ENCODE data around the gene PCDH8.

The PCDH8 gene, protein sequence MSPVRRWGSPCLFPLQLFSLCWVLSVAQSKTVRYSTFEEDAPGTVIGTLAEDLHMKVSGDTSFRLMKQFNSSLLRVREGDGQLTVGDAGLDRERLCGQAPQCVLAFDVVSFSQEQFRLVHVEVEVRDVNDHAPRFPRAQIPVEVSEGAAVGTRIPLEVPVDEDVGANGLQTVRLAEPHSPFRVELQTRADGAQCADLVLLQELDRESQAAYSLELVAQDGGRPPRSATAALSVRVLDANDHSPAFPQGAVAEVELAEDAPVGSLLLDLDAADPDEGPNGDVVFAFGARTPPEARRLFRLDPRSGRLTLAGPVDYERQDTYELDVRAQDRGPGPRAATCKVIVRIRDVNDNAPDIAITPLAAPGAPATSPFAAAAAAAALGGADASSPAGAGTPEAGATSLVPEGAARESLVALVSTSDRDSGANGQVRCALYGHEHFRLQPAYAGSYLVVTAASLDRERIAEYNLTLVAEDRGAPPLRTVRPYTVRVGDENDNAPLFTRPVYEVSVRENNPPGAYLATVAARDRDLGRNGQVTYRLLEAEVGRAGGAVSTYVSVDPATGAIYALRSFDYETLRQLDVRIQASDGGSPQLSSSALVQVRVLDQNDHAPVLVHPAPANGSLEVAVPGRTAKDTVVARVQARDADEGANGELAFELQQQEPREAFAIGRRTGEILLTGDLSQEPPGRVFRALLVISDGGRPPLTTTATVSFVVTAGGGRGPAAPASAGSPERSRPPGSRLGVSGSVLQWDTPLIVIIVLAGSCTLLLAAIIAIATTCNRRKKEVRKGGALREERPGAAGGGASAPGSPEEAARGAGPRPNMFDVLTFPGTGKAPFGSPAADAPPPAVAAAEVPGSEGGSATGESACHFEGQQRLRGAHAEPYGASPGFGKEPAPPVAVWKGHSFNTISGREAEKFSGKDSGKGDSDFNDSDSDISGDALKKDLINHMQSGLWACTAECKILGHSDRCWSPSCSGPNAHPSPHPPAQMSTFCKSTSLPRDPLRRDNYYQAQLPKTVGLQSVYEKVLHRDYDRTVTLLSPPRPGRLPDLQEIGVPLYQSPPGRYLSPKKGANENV

DNA sequence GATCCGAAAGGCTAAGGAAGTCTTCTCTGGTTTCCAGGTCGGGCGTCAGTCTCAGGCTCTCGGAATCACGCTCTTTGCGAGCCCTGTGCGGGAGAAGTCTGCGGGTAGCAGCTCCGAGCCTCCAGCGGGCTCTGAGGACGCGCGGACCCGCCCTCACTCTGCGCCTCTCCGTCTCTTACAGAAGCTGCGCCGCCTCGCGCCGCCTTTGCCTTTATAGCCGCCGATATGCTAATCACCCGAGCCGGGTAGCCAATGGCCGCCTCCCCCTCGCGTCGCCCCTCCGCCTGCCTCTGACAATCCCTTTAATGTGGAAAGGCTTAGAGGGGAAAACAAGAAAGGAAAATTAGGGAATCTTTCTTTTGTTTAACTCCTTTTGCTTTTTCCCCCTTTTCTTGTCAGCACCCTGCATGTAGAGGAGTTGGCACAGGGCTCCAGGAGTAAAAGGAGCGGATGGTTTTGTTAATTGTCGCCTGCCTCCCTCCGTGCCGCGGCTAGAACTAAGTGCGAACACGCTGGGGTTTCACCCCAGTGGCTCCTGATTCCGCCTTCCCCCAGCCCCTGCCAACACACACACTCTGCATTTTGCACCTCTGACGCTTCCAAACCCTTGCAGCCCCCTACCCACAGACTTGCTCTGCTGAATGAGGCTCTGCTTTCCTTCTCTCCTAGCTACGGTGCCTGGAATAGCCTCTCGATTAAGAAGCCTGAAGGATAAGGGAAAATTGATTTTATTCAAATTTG lies at the start of gene PCDH8:
Gene PCDH8 (minus strand): TSS at position 186 of the 741 bp plus-strand sequence. CDS start 204 bp downstream, outside the sequence.
- Histone ChIP-seq H2AFZ (ENCODE audit: low read length, unreplicated experiment) (no peak within 1 kb of the TSS), H3K27ac (ENCODE audit: low read depth, low read length) (no peak within 1 kb of the TSS), H3K36me3 (ENCODE audit: insufficient read depth, low read length) (no peaks in the 10 kb centered on the region), H3K4me1 (ENCODE audit: control insufficient read depth, insufficient read depth, low read length, unreplicated experiment) (no peaks in the 10 kb centered on the region), H3K79me2 (ENCODE audit: control insufficient read depth, insufficient read depth, low read length, unreplicated experiment) (no peaks in the 10 kb centered on the region), H3K27me3 (ENCODE audit: insufficient read depth, low read length) (peaks cover 95% of the 10 kb centered on the region), H3K4me3 (ENCODE audit: low read depth, low read length) (no peak within 1 kb of the TSS)

DNA sequence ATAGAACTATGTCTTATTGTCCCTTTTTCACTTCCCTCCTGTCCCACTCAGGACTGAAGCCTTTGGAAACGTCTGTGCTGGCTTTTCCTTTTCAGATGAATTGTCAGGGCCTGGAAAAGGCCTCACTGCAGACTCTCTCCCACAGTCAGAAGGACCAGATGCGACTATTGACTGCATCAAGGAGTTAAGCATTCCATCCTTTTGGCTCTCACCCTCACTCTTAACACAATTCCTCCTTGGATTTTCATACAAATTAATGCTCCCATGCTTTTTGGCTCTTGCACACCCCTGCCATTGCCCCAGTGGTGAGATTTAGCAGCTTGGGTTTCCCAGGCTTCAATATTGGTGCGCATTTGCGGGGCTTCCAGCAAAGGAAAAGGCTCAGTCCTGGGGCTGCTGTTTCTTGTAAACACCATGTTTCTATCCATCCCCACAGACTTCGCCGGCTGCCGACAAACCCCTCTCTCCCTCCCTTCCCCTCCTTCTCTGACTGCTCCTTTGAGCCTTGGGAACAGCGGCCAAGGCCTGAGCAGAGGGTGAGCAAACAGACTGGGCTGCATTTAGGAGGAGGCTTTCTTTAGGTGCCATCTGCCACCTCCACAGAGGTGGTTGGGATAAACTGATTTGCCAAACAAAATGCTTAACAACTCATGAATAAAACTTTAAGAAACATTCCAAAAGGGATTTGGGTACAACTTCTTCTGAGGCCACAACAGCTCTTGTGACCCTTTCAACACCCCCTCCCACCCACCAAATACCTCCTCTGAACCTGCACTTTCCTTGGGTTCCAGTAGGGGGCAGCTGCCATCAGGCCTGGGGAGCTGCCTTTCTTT lies 48.6 kb upstream of the PCDH8 start:
- Histone ChIP-seq H3K4me3 (ENCODE audit: low read depth, low read length) (no peak overlapping the region), H3K27ac (ENCODE audit: low read depth, low read length) (no peak overlapping the region), H3K36me3 (ENCODE audit: insufficient read depth, low read length) (no peaks in the 10 kb centered on the region), H3K27me3 (ENCODE audit: insufficient read depth, low read length) (0 out of 2 replicates have a peak, but pooled peaks cover 2% of the 10 kb centered on the region), H3K4me1 (ENCODE audit: control insufficient read depth, insufficient read depth, low read length, unreplicated experiment) (no peaks in the 10 kb centered on the region), H2AFZ (ENCODE audit: low read length, unreplicated experiment) (no peak overlapping the region), H3K79me2 (ENCODE audit: control insufficient read depth, insufficient read depth, low read length, unreplicated experiment) (no peaks in the 10 kb centered on the region)

DNA sequence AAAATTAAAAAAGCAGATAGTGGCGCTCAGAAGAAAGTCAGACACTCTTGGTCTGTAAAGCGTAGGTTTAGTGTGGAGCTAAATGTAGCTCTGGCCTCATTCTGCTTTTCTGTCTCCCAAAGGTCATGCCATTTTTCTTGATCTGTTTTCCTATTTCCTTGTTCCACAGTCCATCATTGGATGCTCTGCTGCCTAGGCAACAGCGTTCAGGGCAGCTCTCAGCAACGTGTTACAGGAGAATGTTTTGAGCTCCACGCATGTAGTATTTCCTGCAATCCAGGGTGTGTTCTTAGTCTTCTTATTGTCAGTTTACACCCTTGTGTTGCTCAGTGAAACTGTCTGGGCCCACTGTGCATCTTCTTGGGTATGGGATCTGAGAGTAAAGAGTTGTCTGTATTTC lies 46.0 kb upstream of the PCDH8 start:
- no peak overlapping the region for H3K27ac ChIP-seq (ENCODE audit: low read depth, low read length)
- H3K27me3 ChIP-seq (ENCODE audit: insufficient read depth, low read length), result peaks cover 7% of the 10 kb centered on the region; the same call in 1 of the 2 replicates
- H3K4me1 ChIP-seq (ENCODE audit: control insufficient read depth, insufficient read depth, low read length, unreplicated experiment), result no peaks in the 10 kb centered on the region
- no peak overlapping the region for H2AFZ ChIP-seq (ENCODE audit: low read length, unreplicated experiment)
- no peaks in the 10 kb centered on the region for H3K36me3 ChIP-seq (ENCODE audit: insufficient read depth, low read length)
- H3K4me3 ChIP-seq (ENCODE audit: low read depth, low read length), result no peak overlapping the region
- H3K79me2 ChIP-seq (ENCODE audit: control insufficient read depth, insufficient read depth, low read length, unreplicated experiment), result no peaks in the 10 kb centered on the region

DNA sequence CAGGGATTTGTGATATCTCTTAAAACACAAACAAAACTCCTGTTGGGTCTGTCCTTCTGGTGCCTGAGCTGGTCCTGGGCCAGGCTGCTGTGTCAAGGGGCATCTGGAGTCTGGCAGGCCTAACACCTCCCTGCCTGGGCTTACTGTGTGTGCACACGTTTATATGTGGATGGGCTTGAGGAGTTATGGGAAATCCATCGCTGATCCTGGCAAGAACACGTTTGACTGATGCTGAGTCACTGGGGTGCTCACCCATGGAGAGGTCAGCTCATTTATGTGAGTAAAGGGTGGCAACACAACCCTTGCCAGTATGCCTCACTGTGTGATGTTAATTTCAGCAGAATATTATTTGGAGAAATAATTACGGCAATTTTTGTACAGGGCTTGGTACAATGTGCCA lies 44.5 kb upstream of the PCDH8 start:
- H3K27ac ChIP-seq (ENCODE audit: low read depth, low read length), result no peak overlapping the region
- H3K79me2 ChIP-seq (ENCODE audit: control insufficient read depth, insufficient read depth, low read length, unreplicated experiment), result no peaks in the 10 kb centered on the region
- peaks cover 7% of the 10 kb centered on the region; the same call in 1 of the 2 replicates for H3K27me3 ChIP-seq (ENCODE audit: insufficient read depth, low read length)
- no peaks in the 10 kb centered on the region for H3K36me3 ChIP-seq (ENCODE audit: insufficient read depth, low read length)
- no peak overlapping the region for H3K4me3 ChIP-seq (ENCODE audit: low read depth, low read length)
- no peaks in the 10 kb centered on the region for H3K4me1 ChIP-seq (ENCODE audit: control insufficient read depth, insufficient read depth, low read length, unreplicated experiment)
- no peak overlapping the region for H2AFZ ChIP-seq (ENCODE audit: low read length, unreplicated experiment)

DNA sequence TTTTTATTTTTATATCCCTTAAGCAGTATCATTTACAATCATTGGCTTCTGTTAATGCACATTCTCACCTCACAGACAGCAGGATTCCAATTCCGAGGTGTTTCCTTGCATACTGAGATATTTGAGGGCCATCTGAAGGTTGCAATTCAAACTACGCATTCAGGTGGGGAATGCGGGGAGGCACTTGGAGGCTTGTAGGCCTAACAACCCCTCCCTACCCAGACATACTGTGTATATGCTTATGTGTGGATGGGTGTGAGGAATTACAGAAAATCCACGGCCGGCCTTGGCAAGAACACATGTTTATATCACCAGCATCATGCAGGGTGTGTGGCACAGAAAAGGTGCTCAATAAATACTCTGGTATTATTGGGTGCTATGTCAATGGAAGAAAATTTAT lies 43.3 kb upstream of the PCDH8 start:
- H3K27ac ChIP-seq (ENCODE audit: low read depth, low read length), result no peak overlapping the region
- H3K4me3 ChIP-seq (ENCODE audit: low read depth, low read length), result no peak overlapping the region
- no peaks in the 10 kb centered on the region for H3K79me2 ChIP-seq (ENCODE audit: control insufficient read depth, insufficient read depth, low read length, unreplicated experiment)
- peaks cover 7% of the 10 kb centered on the region; the same call in 1 of the 2 replicates for H3K27me3 ChIP-seq (ENCODE audit: insufficient read depth, low read length)
- no peaks in the 10 kb centered on the region for H3K36me3 ChIP-seq (ENCODE audit: insufficient read depth, low read length)
- H3K4me1 ChIP-seq (ENCODE audit: control insufficient read depth, insufficient read depth, low read length, unreplicated experiment), result no peaks in the 10 kb centered on the region
- H2AFZ ChIP-seq (ENCODE audit: low read length, unreplicated experiment), result no peak overlapping the region

DNA sequence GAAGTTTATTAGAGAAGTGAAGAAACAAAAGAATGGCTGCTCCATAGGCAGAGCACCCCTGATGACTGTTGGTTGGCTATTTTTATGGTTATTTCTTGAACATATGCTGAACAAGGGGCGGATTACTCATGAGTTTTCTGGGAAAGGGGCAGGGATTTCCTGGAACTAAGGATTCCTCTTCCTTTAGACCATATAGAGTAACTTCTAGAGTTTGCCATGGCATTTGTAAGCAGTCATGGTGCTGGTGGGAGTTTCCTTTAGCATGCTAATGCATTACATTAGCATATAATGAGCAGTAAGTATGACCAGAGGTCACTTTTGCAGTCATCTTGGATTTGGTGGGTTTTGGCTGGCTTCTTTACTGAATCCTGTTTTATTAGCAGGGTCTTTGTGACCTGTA lies 38.7 kb upstream of the PCDH8 start:
- no peak overlapping the region for H3K27ac ChIP-seq (ENCODE audit: low read depth, low read length)
- no peak overlapping the region for H2AFZ ChIP-seq (ENCODE audit: low read length, unreplicated experiment)
- no peak overlapping the region for H3K4me3 ChIP-seq (ENCODE audit: low read depth, low read length)
- no peaks in the 10 kb centered on the region for H3K36me3 ChIP-seq (ENCODE audit: insufficient read depth, low read length)
- H3K79me2 ChIP-seq (ENCODE audit: control insufficient read depth, insufficient read depth, low read length, unreplicated experiment), result no peaks in the 10 kb centered on the region
- H3K27me3 ChIP-seq (ENCODE audit: insufficient read depth, low read length), result peaks cover 7% of the 10 kb centered on the region; the same call in 1 of the 2 replicates
- no peaks in the 10 kb centered on the region for H3K4me1 ChIP-seq (ENCODE audit: control insufficient read depth, insufficient read depth, low read length, unreplicated experiment)

DNA sequence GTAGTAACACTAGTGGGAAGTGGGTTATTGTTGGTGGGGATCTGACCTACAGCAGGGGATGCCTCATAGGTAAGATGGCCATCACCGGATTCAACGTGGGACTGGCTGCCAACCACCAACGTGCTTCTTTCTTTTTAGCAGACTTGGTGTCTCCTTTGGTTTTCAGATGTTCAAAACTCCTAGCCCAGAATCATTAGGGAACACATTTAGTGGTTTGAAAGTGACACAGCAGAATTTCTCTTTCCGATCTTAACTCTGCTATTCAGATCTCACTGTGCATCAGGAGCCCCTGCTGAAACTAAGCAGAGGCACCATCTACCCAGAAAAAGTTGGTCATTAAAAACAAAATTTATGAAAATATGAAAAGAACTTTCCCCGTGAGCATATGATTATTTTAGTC lies 36.7 kb upstream of the PCDH8 start:
- no peak overlapping the region for H3K27ac ChIP-seq (ENCODE audit: low read depth, low read length)
- H3K27me3 ChIP-seq (ENCODE audit: insufficient read depth, low read length), result no peaks in the 10 kb centered on the region
- H3K36me3 ChIP-seq (ENCODE audit: insufficient read depth, low read length), result no peaks in the 10 kb centered on the region
- H3K4me3 ChIP-seq (ENCODE audit: low read depth, low read length), result no peak overlapping the region
- no peaks in the 10 kb centered on the region for H3K79me2 ChIP-seq (ENCODE audit: control insufficient read depth, insufficient read depth, low read length, unreplicated experiment)
- no peaks in the 10 kb centered on the region for H3K4me1 ChIP-seq (ENCODE audit: control insufficient read depth, insufficient read depth, low read length, unreplicated experiment)
- H2AFZ ChIP-seq (ENCODE audit: low read length, unreplicated experiment), result no peak overlapping the region

DNA sequence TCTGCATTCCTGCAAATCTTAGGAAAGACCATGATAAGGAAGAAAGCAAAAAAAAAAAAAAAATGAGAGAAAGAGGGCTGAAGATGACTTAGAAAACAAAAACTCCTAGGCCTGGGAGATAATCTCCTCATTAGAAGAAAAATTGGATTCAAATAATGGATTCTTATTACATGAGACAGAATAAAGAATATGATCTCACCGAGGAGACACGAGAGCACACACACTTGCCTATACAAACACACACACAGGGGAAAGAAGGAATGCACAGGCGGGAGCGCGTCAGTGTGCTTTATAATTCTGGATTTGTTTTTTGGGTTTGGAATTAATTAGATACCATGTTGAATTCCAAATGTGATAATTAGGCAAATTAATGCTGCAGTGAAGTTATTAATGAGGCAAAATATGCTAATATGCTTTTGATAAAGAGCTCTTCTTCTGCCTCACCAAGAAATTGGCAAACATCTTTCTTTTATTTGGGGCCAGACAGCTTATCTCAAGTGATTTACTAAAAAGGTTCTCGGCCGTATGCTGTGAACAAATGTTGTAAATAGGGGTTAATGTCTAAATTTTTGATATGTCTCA lies 36.1 kb upstream of the PCDH8 start:
- Histone ChIP-seq H3K79me2 (ENCODE audit: control insufficient read depth, insufficient read depth, low read length, unreplicated experiment) (no peaks in the 10 kb centered on the region), H3K36me3 (ENCODE audit: insufficient read depth, low read length) (no peaks in the 10 kb centered on the region), H3K27ac (ENCODE audit: low read depth, low read length) (no peak overlapping the region), H2AFZ (ENCODE audit: low read length, unreplicated experiment) (no peak overlapping the region), H3K4me1 (ENCODE audit: control insufficient read depth, insufficient read depth, low read length, unreplicated experiment) (no peaks in the 10 kb centered on the region), H3K27me3 (ENCODE audit: insufficient read depth, low read length) (no peaks in the 10 kb centered on the region), H3K4me3 (ENCODE audit: low read depth, low read length) (no peak overlapping the region)

DNA sequence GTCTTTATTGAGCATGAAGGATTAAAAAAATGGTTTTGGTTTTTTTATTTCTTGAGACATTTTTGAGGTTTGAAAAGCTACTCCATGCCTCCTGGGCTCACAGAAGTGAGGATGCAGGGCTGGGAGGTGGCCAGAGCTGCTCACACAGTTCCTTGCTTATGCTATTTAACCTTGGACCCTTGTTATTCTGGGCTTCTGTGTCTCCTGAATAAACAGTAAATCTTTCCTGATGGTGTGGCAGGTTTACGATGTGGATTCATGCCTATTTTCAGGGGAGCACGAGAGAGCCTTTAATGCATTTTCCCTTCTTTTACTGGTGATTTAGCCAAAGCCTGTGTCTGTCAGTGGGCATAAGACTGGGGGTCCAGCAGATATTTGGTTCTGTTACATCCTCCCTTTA lies 34.3 kb upstream of the PCDH8 start:
- Histone ChIP-seq H3K27me3 (ENCODE audit: insufficient read depth, low read length) (no peaks in the 10 kb centered on the region), H3K36me3 (ENCODE audit: insufficient read depth, low read length) (no peaks in the 10 kb centered on the region), H3K4me3 (ENCODE audit: low read depth, low read length) (no peak overlapping the region), H2AFZ (ENCODE audit: low read length, unreplicated experiment) (no peak overlapping the region), H3K4me1 (ENCODE audit: control insufficient read depth, insufficient read depth, low read length, unreplicated experiment) (no peaks in the 10 kb centered on the region), H3K27ac (ENCODE audit: low read depth, low read length) (no peak overlapping the region), H3K79me2 (ENCODE audit: control insufficient read depth, insufficient read depth, low read length, unreplicated experiment) (no peaks in the 10 kb centered on the region)
